ENCODE results near the gene OR51E2.

GRCh38 chr11:4665424-4665823 lies 32.2 kb downstream of the OR51E2 start:
- TF ChIP-seq CTCF (IDR thresholded peaks at IDR 0.05), result no peak
- no peak for TF ChIP-seq ZFX (IDR thresholded peaks at IDR 0.05; ENCODE audit: borderline replicate concordance)

All from 22Rv1 (cell line).